Stomach (tissue), 4 donors: ENCODE data around the gene HOXC11.

Experiments
- CTCF ChIP-seq, 7 experiments: fragments of 450-650 bp in 4 of 7; fragments of 200-600 bp in 3 of 7; sonication (generic) in 3 of 7; IDR thresholded peaks; one replicate each; pipeline ENCODE4 v1.5.1; 2016 to 2019; ENCODE audit warnings: antibody characterized with exemption in 7 of 7, control low read depth in 2 of 7, mild to moderate bottlenecking in 1 of 7
- EP300 ChIP-seq: sonication (generic); formaldehyde crosslinking; IDR thresholded peaks from one replicate; pipeline ENCODE4 v1.6.1; 2017; ENCODE audit warnings: antibody characterized with exemption
- POLR2AphosphoS5 ChIP-seq, 3 donors: sonication (generic); formaldehyde crosslinking; IDR thresholded peaks; one replicate each; pipeline ENCODE4 v1.6.1; 2016; ENCODE audit warnings: antibody characterized with exemption in 3 of 3

GRCh38 chr12:53973236-53974042, 513 bp downstream of the HOXC11 start:
- no peak for TF ChIP-seq CTCF (IDR thresholded peaks at IDR 0.05)
- TF ChIP-seq EP300, result no peak
- TF ChIP-seq POLR2AphosphoS5 (IDR thresholded peaks at IDR 0.05), result no peak
